SU-DHL-6 (cell line): Measurements from ENCODE around the gene DOHH.

Experiments used
- H2AFZ ChIP-seq: fragments of 200-600 bp; sonication (generic); 2 replicates; pipeline ENCODE4 v1.6.1; 2014; ENCODE audit warnings: low read depth, mild to moderate bottlenecking, moderate library complexity, mixed read lengths, antibody characterized with exemption, low read length; ENCODE audit not compliant: severe bottlenecking
- H3F3A ChIP-seq: fragments of 200-600 bp; shearing (Covaris generic); 2 replicates; pipeline ENCODE4 v1.6.0; 2016; ENCODE audit warnings: antibody characterized with exemption, mild to moderate bottlenecking; ENCODE audit not compliant: insufficient read depth
- H3K27ac ChIP-seq: fragments of 200-600 bp; sonication (generic); 2 replicates; pipeline ENCODE4 v1.5.1; 2016; ENCODE audit warnings: low read depth, mild to moderate bottlenecking, low read length, moderate library complexity, mixed read lengths
- H3K27me3 ChIP-seq: fragments of 200-600 bp; sonication (generic), shearing (Covaris generic); 2 replicates; pipeline ENCODE4 v1.6.0; 2014; ENCODE audit warnings: mild to moderate bottlenecking, low read length
- H3K36me3 ChIP-seq: fragments of 200-600 bp; sonication (generic); 2 replicates; pipeline ENCODE4 v1.6.1; 2014; ENCODE audit warnings: mild to moderate bottlenecking, low read length, mixed read lengths
- H3K4me2 ChIP-seq: fragments of 300-600, 200-600 bp; shearing (Covaris generic), sonication (generic); 2 replicates; pipeline ENCODE4 v1.6.0; 2014; ENCODE audit warnings: low read length, low read depth, mild to moderate bottlenecking; ENCODE audit not compliant: poor library complexity, severe bottlenecking
- H3K4me3 ChIP-seq: fragments of 200-600 bp; sonication (generic); 2 replicates; pipeline ENCODE4 v1.5.1; 2014; ENCODE audit warnings: antibody characterized with exemption, low read length, mild to moderate bottlenecking, mixed read lengths; ENCODE audit not compliant: insufficient read depth, poor library complexity, severe bottlenecking
- H3K79me2 ChIP-seq: fragments of 200-600 bp; sonication (generic); 2 replicates; pipeline ENCODE4 v1.6.1; 2014; ENCODE audit warnings: mild to moderate bottlenecking, low read length, moderate library complexity; ENCODE audit not compliant: insufficient read depth
- H3K9ac ChIP-seq: fragments of 200-600 bp; sonication (generic); 2 replicates; pipeline ENCODE4 v1.7.0; 2014; ENCODE audit warnings: mild to moderate bottlenecking, low read length
- H3K9me2 ChIP-seq: fragments of 200-600 bp; sonication (generic); replicated peaks from 2 replicates; pipeline ENCODE4 v1.6.1; 2014; ENCODE audit warnings: low read length; ENCODE audit not compliant: insufficient read depth
- H3K9me3 ChIP-seq: fragments of 200-600 bp; sonication (generic); 2 replicates; pipeline ENCODE4 v1.6.1; 2014; ENCODE audit warnings: low read length, mixed read lengths; ENCODE audit not compliant: insufficient read depth
- H4K20me1 ChIP-seq: fragments of 200-600 bp; sonication (generic); 2 replicates; pipeline ENCODE4 v1.6.1; 2014; ENCODE audit warnings: low read depth, mild to moderate bottlenecking, antibody characterized with exemption, low read length, moderate library complexity, mixed read lengths
- CTCF ChIP-seq: fragments of 200-600 bp; sonication (generic); IDR thresholded peaks from one replicate; pipeline ENCODE4 v1.5.1; 2017; ENCODE audit warnings: antibody characterized with exemption, mild to moderate bottlenecking, low read length, moderate library complexity; ENCODE audit not compliant: insufficient read depth, poor library complexity, severe bottlenecking
- EZH2phosphoT487 ChIP-seq: fragments of 200-600 bp; sonication (generic), shearing (Covaris generic); conservative IDR thresholded peaks from 2 replicates; pipeline ENCODE4 v1.6.1; 2018; ENCODE audit warnings: mild to moderate bottlenecking, antibody characterized with exemption, low read length, moderate library complexity, mixed read lengths

The DOHH gene, protein sequence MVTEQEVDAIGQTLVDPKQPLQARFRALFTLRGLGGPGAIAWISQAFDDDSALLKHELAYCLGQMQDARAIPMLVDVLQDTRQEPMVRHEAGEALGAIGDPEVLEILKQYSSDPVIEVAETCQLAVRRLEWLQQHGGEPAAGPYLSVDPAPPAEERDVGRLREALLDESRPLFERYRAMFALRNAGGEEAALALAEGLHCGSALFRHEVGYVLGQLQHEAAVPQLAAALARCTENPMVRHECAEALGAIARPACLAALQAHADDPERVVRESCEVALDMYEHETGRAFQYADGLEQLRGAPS

DNA sequence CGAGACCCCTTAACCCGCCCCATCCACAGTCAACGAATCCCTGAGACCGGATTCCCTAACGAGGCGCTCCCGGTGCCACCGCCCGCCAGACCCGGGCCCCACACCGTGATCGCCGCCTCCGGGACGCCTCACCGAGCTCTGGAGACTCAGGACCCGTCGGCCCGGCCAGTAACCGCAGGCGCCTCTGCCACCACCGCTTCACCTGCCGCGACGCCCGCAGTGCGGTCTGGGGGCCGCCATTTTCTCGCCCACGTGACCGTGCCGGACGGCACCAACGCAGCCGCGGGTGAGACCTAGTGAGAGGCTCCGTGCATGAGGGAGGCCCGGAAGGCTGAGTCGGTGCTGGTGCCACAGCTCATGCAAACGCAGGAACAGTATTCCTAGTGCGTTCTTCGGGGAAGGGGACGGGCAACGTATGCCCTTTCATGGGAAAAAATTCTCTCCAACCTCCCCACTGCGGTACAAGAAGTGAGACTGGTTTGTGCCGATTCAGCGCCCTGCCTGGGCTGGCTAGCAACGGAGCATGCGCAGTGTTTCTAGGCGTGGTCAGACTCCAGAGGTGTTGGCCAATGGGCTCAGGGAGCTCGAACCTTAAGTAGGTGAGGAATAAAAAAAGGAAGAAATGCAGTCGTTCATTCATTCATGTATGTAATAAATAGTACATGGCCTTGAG, at the start of gene DOHH:
Gene DOHH (minus strand): TSS at position 246 of the 673 bp plus-strand sequence. CDS start 3,860 bp downstream, outside the sequence.
- peak within 1 kb of the TSS; percentile 98 for H3K4me2 ChIP-seq
- peak within 1 kb of the TSS; percentile 95 for H3K4me3 ChIP-seq
- peak within 1 kb of the TSS; percentile 89 for H2AFZ ChIP-seq
- no peaks in the 10 kb centered on the region for H3K9me2 ChIP-seq
- no peaks in the 10 kb centered on the region; the same call in 1 of the 2 replicates for H3F3A ChIP-seq
- no peaks in the 10 kb centered on the region for H3K36me3 ChIP-seq
- H4K20me1 ChIP-seq, result no peaks in the 10 kb centered on the region
- peak within 1 kb of the TSS; percentile 82 for H3K9ac ChIP-seq
- TF ChIP-seq EZH2phosphoT487 (no peak), CTCF (no peak)
- H3K9me3 ChIP-seq, result no peaks in the 10 kb centered on the region
- peaks cover 31% of the 10 kb centered on the region for H3K79me2 ChIP-seq
- H3K27ac ChIP-seq, result peak within 1 kb of the TSS; percentile 76
- H3K27me3 ChIP-seq, result no peaks in the 10 kb centered on the region

DNA sequence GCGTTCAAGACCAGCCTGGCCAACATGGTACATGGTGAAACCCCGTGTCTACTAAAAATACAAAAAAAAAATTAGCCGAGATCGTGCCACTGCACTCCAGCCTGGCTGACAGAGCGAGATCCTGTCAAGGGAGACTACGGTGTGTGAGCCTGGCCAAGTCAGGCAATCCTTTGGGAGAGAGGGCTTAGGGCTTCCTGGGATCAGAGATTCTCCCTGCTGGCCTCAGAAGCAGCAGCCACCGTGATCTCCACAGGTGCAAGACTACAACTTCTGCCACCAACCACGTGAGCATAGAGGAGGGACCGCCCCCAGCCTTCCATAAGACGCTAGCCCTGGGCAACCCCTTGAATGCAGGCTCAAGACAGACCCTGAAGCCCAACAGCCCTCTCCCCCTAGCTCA, 49.3 kb upstream of the DOHH start:
- H3K4me2 ChIP-seq, result no peak overlapping the region
- H3K9ac ChIP-seq, result no peak overlapping the region
- H3F3A ChIP-seq, result no peaks in the 10 kb centered on the region
- TF ChIP-seq EZH2phosphoT487 (no peak), CTCF (no peak)
- H2AFZ ChIP-seq, result no peak overlapping the region
- H3K27ac ChIP-seq, result no peak overlapping the region
- no peaks in the 10 kb centered on the region for H4K20me1 ChIP-seq
- H3K27me3 ChIP-seq, result no peaks in the 10 kb centered on the region
- H3K36me3 ChIP-seq, result no peaks in the 10 kb centered on the region
- no peaks in the 10 kb centered on the region for H3K9me2 ChIP-seq
- no peak overlapping the region for H3K4me3 ChIP-seq
- H3K9me3 ChIP-seq, result no peaks in the 10 kb centered on the region
- H3K79me2 ChIP-seq, result peaks cover 12% of the 10 kb centered on the region; the same call in 1 of the 2 replicates

GRCh38 chr19:3548606-3549005, 48.1 kb upstream of the DOHH start:
- Histone ChIP-seq H3K4me3 (no peak overlapping the region), H3K36me3 (no peaks in the 10 kb centered on the region), H4K20me1 (no peaks in the 10 kb centered on the region), H3F3A (no peaks in the 10 kb centered on the region), H3K79me2 (peaks cover 10% of the 10 kb centered on the region; the same call in 1 of the 2 replicates), H3K9me3 (no peaks in the 10 kb centered on the region), H3K27me3 (no peaks in the 10 kb centered on the region), H2AFZ (no peak overlapping the region), H3K4me2 (no peak overlapping the region), H3K9me2 (no peaks in the 10 kb centered on the region), H3K27ac (no peak overlapping the region), H3K9ac (no peak overlapping the region)
- TF ChIP-seq EZH2phosphoT487 (no peak), CTCF (no peak)
